ENCODE data around the gene FAM107B. TPM values are rescaled to one million over a fixed set of nuclear protein-coding genes. Genes with fewer than 3 reads are reported as not detected.

The FAM107B gene
- total RNA-seq, 2 experiments from 2014 or later = 130 to 135 TPM

DNA sequence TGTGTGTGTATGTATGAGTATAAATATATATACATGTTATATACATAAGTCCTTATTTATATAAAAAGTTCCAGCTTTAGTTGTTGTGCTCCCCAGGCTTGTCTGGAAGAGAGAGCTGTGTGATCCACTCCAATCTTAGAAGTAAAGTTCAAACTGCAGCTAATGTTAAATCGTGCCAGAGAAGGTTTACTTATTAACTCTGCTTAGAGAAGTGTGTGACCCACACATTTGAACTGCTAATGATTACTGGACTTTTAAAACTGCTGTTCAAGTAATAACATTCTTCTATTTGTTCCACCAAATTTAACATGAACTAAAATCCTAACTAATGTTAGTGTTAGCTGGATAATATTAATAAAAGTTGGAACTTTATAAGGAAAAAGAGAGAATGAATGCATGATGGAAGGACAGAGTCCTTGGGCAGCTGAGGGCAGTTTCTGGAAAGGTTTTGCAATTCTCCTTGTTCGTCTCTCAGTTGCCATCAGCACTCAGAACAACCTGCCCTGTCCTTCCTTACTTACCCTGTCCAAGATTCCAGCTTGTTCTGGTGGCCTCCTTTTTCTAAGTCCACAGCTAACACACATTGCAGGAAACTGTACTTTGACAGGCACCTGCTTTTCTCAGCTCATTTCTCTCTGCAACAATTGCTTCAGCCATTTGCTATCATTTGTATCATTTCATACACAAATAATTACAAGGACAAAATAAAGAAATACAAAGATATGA is 162.6 kb downstream of the FAM107B start:
- ChIA-PET CTCF (interaction anchor here (1.1 to 1.4 kb wide), 3 partner anchors 15 to 211 kb away, joined by 3 to 6 read pairs (median 4); no protein-coding TSS in a partner anchor), POLR2A (no interaction called here)
- no peak overlapping the region for H3K4me3 Mint-ChIP-seq
- no peaks in the 10 kb centered on the region for H3K36me3 Mint-ChIP-seq (ENCODE audit: low read depth)
- no peak overlapping the region for H3K27ac Mint-ChIP-seq
- DNase-seq (no peak), ATAC-seq (no peak)
- peaks cover 2% of the 10 kb centered on the region for H3K27me3 Mint-ChIP-seq (ENCODE audit: low read depth)
- H3K9me3 Mint-ChIP-seq (ENCODE audit: insufficient read depth) = no peaks in the 10 kb centered on the region
- H3K4me1 Mint-ChIP-seq (ENCODE audit: low read depth) = peaks cover 17% of the 10 kb centered on the region

DNA sequence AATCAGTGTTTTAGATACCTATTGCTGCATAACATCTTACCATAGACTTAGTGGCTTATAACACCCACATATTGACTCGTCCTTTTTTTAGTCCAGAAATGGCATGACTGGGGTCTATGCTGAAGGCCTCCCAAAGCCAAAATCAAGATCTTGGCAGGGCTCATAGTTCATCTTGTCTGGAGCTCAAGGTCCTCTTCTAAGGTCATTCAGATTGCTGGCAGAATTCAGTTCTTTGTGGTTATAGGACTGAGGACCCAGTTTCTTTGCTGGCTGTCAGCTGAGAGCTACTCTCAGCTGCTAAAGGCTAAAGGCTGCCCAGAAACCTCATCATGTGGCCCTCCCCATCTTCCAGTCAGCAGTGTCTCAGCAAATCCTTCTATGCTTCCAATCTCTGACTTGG is 165.5 kb downstream of the FAM107B start:
- DNase-seq = no peak
- H3K27ac Mint-ChIP-seq = no peak overlapping the region
- no peak for ATAC-seq
- ChIA-PET CTCF (no interaction called here), POLR2A (no interaction called here)
- H3K27me3 Mint-ChIP-seq (ENCODE audit: low read depth) = peaks cover 2% of the 10 kb centered on the region
- H3K9me3 Mint-ChIP-seq (ENCODE audit: insufficient read depth) = peaks cover 6% of the 10 kb centered on the region
- no peak overlapping the region for H3K4me3 Mint-ChIP-seq
- H3K4me1 Mint-ChIP-seq (ENCODE audit: low read depth) = peaks cover 21% of the 10 kb centered on the region
- H3K36me3 Mint-ChIP-seq (ENCODE audit: low read depth) = no peaks in the 10 kb centered on the region

DNA sequence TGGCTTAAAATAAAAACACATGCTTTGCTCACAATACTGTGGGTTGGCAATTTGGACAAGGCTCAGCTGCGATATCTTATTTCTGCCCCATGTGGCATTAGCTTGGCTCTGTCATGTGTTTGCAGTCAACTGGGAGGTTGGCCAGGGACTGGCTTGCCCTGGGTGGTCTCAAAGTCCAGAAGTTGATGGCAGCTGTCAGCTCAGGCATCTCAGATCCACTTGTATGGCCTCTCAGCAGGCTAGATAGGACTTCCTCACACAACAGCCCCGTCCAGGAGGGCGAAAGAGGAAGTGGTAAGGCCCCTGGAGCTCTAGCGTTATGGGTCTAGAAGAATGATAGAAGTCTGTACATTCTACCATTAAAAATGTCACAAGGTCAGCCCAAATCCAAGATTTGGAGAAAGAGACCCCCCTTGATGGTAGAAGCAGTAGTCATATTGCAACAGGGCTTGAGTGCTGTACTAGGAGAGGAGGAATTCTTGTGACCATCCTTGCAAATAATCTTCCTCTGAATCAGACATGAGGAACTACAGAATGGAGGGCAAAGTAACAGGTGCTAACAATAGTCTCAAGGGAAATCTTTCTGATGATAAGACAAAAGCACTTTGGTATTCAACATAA is 166.2 kb downstream of the FAM107B start:
- Mint-ChIP-seq H3K36me3 (ENCODE audit: low read depth) (peaks cover under 1% of the 10 kb centered on the region), H3K27me3 (ENCODE audit: low read depth) (peaks cover 2% of the 10 kb centered on the region), H3K27ac (no peak overlapping the region), H3K4me3 (no peak overlapping the region), H3K9me3 (ENCODE audit: insufficient read depth) (peaks cover 6% of the 10 kb centered on the region), H3K4me1 (ENCODE audit: low read depth) (peaks cover 21% of the 10 kb centered on the region)
- ChIA-PET CTCF (interaction anchor here (1.2 kb wide), 1 partner anchor 32 kb away, joined by 3 read pairs; no protein-coding TSS in a partner anchor), POLR2A (no interaction called here)
- no peak for DNase-seq
- ATAC-seq = no peak

DNA sequence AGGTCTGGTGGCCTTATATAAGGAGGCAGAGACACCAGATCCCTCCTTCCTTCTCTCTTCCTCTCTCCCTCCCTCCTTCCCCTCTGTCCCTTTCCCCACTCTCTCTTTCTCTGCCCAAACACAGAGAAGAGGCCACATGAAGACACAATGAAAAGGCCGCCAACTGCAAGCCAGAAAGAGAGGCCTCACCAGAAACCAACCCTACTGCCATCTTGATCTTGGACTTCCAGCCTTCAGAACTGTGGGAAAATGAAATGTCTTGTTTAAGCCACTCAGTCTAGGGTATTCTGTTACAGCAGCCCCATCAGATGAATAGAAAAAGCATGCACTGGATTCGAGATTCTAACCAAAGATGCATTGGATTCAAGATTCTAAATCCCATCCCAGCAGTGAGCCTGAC is 168.1 kb downstream of the FAM107B start:
- Mint-ChIP-seq H3K27me3 (ENCODE audit: low read depth) (no peaks in the 10 kb centered on the region), H3K9me3 (ENCODE audit: insufficient read depth) (peaks cover 6% of the 10 kb centered on the region), H3K36me3 (ENCODE audit: low read depth) (peaks cover 16% of the 10 kb centered on the region), H3K27ac (no peak overlapping the region), H3K4me3 (no peak overlapping the region), H3K4me1 (ENCODE audit: low read depth) (peaks cover 31% of the 10 kb centered on the region)
- ChIA-PET CTCF (interaction anchor here (1.1 kb wide), 1 partner anchor 11 kb away, joined by 4 read pairs; no protein-coding TSS in a partner anchor), POLR2A (interaction anchor here (1.3 to 3.4 kb wide), 2 partner anchors 52 to 231 kb away, joined by 3 to 22 read pairs; partner anchors contain the start of genes CDNF, HSPA14 and MSANTD7)
- DNase-seq = no peak
- no peak for ATAC-seq

DNA sequence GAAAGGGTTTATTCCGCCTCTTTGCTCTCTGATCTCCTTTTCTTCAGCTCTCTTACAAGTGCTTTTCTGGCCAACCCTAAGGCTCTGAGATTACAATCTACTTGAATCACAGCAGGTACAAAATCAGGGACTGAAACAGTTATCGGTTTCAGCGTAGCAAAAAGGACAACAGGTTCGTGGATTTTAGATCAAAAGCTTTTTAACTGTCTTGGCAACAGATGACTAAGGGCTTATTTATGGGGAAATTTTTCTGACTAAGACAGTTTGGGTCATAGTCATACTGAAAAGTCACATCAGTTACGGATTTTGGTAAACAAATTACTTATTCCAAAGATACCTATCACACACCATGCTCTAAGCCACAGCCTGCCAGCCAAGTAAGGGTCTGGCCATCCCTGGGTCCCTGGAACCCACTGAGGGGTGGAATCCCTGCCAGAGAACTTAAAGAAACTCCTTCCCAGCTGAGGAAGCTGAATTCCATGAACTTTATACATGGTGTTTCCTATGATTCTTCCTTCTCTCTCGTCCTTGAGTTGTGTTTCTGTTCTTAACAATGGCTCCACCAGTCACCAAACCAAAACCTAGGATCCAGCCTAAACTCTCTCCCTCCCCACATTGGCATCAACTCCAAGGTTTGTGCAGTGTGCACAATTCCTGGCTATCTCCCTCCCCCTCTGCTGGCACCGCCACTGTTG is 169.3 kb downstream of the FAM107B start:
- CTCF ChIA-PET = interaction anchor here (0.8 to 1.9 kb wide), 5 partner anchors 10 to 218 kb away, joined by 3 to 4 read pairs (median 3); no protein-coding TSS in a partner anchor
- Mint-ChIP-seq H3K27me3 (ENCODE audit: low read depth) (no peaks in the 10 kb centered on the region), H3K36me3 (ENCODE audit: low read depth) (peaks cover 27% of the 10 kb centered on the region), H3K4me1 (ENCODE audit: low read depth) (peaks cover 41% of the 10 kb centered on the region), H3K4me3 (peak overlapping the region; percentile 82), H3K27ac (peak overlapping the region; percentile 14), H3K9me3 (ENCODE audit: insufficient read depth) (peaks cover 6% of the 10 kb centered on the region)
- ATAC-seq (no peak), DNase-seq (no peak)
- POLR2A ChIA-PET = interaction anchor here (0.8 to 3.4 kb wide), 11 partner anchors 9 to 273 kb away, joined by 3 to 22 read pairs (median 5); partner anchors contain the start of genes CDNF, HSPA14, MSANTD7 and SUV39H2

DNA sequence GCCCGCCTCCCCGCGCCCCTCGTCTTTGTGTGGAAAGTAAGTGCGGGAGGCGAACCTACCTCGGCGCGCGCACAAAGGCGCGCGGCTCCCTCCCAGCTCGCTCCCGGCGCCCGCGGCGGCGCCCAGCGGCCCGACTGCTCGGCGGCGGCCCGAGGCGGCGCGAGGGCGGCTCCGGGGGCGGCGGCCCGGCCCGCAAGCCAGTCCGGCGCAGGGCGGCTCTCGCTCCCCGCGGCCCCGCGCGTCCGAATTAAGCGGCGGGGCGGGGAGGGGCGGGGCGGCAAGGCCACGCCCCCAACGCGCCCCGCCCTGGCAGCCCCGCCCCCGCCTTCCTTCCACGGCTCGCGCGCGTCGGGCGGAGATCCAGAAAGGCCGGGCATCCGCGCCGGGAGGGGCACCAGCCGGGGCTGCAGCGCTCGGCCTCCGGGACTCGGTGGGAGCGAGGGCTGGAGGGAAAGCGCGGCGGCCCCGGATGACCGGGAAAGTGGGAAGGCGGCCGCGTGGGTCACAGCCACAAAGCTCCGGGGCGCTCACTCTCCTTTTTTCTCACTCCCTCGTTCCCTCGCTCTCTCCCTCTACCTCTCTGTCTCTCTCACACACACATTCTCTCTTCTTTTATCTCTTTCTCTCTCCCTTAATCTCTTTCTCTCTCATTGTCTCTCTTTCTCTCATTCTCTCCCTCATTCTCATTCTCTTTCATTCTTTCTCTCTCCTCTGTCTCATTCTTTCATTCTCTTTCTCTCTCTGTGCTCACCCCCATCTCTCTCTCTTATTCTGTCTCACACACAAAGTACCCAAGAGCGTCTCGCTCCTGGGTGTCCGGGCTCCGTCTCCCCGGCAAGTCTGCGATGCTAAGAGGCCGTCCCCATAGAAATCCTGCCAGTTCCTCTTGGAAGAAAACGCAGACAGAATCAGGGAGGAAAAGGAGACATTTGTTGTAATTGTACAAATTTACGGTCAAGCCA is 170.2 kb downstream of the FAM107B start:
- ChIA-PET POLR2A (interaction anchor here (0.9 to 3.4 kb wide), 13 partner anchors 17 to 274 kb away, joined by 3 to 22 read pairs (median 5); partner anchors contain the start of genes CDNF, HSPA14, MSANTD7 and SUV39H2), CTCF (interaction anchor here (0.8 to 1.9 kb wide), 5 partner anchors 11 to 219 kb away, joined by 3 to 4 read pairs (median 3); no protein-coding TSS in a partner anchor)
- Mint-ChIP-seq H3K4me1 (ENCODE audit: low read depth) (peaks cover 50% of the 10 kb centered on the region), H3K9me3 (ENCODE audit: insufficient read depth) (peaks cover 6% of the 10 kb centered on the region), H3K27ac (peak overlapping the region; percentile 80), H3K36me3 (ENCODE audit: low read depth) (peaks cover 36% of the 10 kb centered on the region), H3K4me3 (peak overlapping the region; percentile 82), H3K27me3 (ENCODE audit: low read depth) (no peaks in the 10 kb centered on the region)
- ATAC-seq (peak; percentile 73), DNase-seq (peak; percentile 75)

DNA sequence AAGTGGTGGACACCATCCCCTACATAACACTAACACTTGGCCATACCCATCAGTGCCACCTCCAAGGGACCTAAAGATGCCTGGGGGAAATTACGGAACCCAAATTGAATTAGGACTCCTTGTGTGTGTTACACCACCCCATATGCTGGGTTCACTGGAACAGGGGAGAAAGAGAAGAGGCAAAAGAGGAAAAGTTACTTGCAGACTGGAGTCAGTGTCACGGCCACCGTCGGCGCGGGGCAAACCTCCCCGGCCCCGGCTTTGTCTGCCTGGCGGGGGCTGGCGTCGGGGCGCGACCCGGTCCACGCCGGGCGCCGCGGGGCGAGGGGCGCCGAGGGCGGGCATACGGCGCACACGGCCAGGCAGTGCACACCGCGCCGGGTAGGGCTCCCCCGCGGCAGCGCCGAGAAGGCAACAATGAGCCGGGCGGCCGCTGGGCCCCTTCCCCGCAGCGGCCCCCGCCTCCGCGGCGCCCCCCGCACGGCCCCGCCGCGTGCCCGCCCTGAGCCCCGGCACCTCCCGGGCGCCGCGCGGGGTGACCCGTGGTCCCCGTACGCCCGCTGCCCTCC is 171.1 kb downstream of the FAM107B start:
- Mint-ChIP-seq H3K9me3 (ENCODE audit: insufficient read depth) (peaks cover 6% of the 10 kb centered on the region), H3K4me3 (peak overlapping the region; percentile 99), H3K27me3 (ENCODE audit: low read depth) (no peaks in the 10 kb centered on the region), H3K27ac (peak overlapping the region; percentile 95), H3K36me3 (ENCODE audit: low read depth) (peaks cover 43% of the 10 kb centered on the region), H3K4me1 (ENCODE audit: low read depth) (peaks cover 58% of the 10 kb centered on the region)
- DNase-seq (no peak), ATAC-seq (peak; percentile 40)
- CTCF ChIA-PET = no interaction called here
- POLR2A ChIA-PET = interaction anchor here (2.0 to 3.4 kb wide), 2 partner anchors 34 to 234 kb away, joined by 5 to 22 read pairs; partner anchors contain the start of genes CDNF, HSPA14 and MSANTD7

DNA sequence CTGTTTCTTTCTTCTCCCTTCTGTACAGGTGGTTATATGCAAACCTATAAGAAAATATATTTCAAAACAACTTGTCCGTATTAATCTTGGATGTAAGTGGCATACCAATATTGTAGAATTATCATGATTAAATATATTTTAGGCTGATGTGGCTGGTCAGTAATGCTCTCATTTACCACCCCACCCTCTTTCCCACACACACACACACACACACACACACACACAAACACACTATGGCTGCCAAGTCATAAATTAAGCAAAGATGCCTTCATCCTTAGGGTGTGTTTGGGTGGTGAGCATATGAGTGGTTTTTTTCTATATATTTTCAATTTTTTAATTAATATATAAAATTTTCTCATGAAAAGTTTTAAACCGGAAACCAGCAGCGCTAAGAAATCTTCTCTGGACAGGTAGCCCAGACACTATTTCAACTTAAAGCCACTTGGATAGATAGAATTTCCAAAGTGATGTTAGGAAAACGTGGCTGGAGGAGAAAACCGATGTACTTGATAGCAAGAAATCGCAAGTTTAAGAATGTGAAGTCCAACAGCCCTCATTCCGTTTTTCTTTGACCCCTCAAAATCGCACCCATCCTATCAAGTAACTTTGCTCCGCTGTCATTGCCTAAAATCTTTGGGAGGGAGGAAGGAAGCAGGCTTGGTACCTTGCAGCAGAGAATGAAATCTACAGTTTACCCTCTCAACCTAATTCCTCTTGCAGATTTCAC is 171.7 kb downstream of the FAM107B start:
- peak overlapping the region; percentile 95 for H3K27ac Mint-ChIP-seq
- no peaks in the 10 kb centered on the region for H3K27me3 Mint-ChIP-seq (ENCODE audit: low read depth)
- H3K36me3 Mint-ChIP-seq (ENCODE audit: low read depth) = peaks cover 49% of the 10 kb centered on the region
- H3K9me3 Mint-ChIP-seq (ENCODE audit: insufficient read depth) = peaks cover 6% of the 10 kb centered on the region
- DNase-seq (no peak), ATAC-seq (no peak)
- H3K4me1 Mint-ChIP-seq (ENCODE audit: low read depth) = peaks cover 63% of the 10 kb centered on the region
- ChIA-PET CTCF (interaction anchor here (1.0 to 1.6 kb wide), 2 partner anchors 41 to 67 kb away, joined by 3 to 5 read pairs; no protein-coding TSS in a partner anchor), POLR2A (interaction anchor here (2.0 to 3.3 kb wide), 2 partner anchors 33 to 235 kb away, joined by 5 to 12 read pairs; partner anchors contain the start of genes CDNF, HSPA14 and MSANTD7)
- H3K4me3 Mint-ChIP-seq = peak overlapping the region; percentile 99

DNA sequence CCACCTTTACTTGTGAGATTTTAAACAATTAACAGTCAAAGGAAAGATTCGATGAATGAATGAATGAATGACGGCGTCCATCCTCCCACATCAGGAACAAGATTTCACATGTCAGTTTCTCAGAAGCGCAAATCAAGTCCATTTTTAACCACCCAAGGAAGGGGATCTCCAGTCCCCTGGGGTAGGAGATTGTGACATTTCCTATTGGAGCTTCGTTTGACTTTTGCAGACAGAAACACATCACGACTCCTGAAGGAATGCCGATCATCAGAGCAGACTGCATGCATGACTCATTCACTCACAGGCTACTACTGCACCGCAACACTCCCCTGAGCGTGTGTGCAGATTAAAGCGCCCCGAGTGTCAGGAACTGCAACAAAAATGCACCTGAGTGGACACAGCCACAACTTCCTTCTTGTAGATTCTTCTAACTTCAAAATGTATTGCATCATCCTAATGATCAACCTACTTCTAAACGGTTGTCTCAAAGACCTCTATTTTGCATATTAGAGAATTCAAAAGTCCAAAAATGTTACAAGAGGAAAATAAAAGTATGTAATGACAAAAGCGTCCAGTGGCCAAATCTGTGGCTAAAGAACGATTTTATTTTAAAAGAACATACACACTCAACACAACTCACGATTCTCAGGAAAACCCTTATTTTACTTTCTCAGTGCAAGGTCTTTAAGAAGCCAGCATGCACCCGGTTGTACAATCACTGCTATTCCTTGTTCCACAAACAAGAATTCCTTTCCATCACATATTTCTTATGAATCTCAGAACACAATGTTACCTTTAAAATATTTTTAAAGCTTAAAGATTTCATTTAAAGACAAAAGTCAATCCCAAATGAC is 172.6 kb downstream of the FAM107B start:
- peak; percentile 78 for DNase-seq
- ChIA-PET POLR2A (interaction anchor here (0.7 to 3.3 kb wide), 2 partner anchors 33 to 236 kb away, joined by 3 to 12 read pairs; partner anchors contain the start of genes CDNF, HSPA14 and MSANTD7), CTCF (interaction anchor here (1.0 to 1.6 kb wide), 2 partner anchors 40 to 66 kb away, joined by 3 to 5 read pairs; no protein-coding TSS in a partner anchor)
- peaks cover 56% of the 10 kb centered on the region for H3K36me3 Mint-ChIP-seq (ENCODE audit: low read depth)
- ATAC-seq = peak; percentile 34
- H3K27ac Mint-ChIP-seq = peak overlapping the region; percentile 77
- H3K4me1 Mint-ChIP-seq (ENCODE audit: low read depth) = peaks cover 64% of the 10 kb centered on the region
- no peaks in the 10 kb centered on the region for H3K27me3 Mint-ChIP-seq (ENCODE audit: low read depth)
- peak overlapping the region; percentile 99 for H3K4me3 Mint-ChIP-seq
- H3K9me3 Mint-ChIP-seq (ENCODE audit: insufficient read depth) = peaks cover 6% of the 10 kb centered on the region
